HG02870 (cell line): ENCODE data around the gene RAP1GAP2.
"Not testable (repeated sequence)": the region's sequence is repeated elsewhere in the genome, so short reads cannot be mapped to it uniquely, and the experiment has no call there.

Source experiments
- ATAC-seq: cut with Tn5 transposase; IDR thresholded peaks from one replicate; pipeline ENCODE4 v1.9.1; 2021; ENCODE audit warnings: mild to moderate bottlenecking, moderate library complexity; ENCODE audit not compliant: unreplicated experiment

Gene RAP1GAP2

GRCh38 chr17:3015890-3016289, 219.7 kb downstream of the RAP1GAP2 start:
- ATAC-seq, result no peak

DNA sequence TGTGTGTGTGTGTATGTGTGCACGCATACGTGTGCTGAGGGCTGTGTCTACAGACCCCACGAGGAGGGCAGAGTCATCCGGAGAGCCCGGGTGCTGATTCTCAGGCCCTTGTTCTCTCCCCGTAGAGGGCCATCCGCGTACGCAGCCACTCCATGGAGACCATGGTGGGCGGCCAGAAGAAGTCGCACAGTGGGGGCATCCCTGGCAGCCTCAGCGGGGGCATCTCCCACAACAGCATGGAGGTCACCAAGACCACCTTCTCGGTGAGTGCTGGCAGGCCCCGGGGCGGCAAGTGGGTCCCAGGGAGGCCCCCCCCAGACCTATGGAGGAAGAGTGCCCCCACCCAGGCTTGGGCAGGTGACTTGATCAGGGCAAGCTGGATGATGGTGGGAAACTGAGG, 221.7 kb downstream of the RAP1GAP2 start:
- no peak for ATAC-seq

DNA sequence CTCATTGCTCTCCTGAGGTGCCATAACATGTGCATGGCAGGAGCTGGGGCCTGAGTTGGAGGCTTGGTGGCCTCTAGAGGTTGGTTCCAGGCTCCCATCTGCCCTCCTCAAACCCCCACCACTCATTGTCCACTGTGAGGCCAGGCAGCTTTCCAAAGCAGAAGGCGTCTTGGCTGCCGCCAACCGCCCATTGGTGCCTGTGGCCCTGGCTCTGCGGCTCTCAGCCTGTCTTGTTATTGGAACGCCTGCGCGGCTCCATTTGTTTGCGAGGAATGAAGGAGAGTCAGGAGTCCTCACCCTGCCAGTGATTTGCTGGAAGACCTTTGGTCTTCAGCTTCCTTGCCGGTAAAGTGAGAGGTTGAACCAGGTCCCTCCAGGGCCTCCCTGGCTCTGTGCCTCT, 223.5 kb downstream of the RAP1GAP2 start:
- no peak for ATAC-seq

DNA sequence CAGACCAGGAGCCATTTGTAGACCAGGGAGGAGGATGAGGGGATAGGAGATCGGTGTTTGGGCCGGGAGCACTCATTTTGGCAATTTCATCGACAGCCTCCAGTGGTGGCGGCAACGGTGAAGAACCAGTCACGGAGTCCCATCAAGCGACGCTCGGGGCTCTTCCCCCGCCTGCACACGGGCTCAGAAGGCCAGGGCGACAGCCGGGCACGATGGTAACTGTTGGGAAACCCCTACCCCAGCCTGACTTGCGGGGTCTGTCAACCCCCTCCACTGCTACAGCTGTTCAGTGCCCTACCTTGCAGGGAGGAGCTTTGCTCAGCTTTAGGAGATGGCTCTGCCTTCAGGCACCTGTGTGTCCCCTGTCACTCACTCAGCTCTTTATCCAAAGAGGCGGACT, 224.1 kb downstream of the RAP1GAP2 start:
- no peak for ATAC-seq

DNA sequence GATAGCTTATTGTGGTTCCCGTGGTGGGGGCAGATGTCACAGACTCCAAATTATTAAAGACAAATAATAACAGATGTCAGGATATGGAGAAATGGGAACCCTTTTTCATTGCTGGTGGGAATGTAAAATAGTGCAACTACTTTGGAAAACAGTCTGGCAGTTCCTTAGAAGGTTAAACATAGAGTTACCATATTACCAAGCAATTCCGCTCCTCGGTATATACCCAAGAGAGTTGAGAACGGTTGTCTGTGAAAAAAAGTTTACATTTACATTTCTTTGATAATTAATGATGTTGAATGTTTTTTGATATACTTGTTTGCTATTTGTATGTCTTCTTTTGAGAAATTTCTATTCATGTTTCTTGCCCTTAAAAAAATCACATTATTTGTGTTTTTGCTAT, 226.0 kb downstream of the RAP1GAP2 start:
- ATAC-seq, result no peak

GRCh38 chr17:3024346-3024745, 228.1 kb downstream of the RAP1GAP2 start:
- ATAC-seq, result no peak

DNA sequence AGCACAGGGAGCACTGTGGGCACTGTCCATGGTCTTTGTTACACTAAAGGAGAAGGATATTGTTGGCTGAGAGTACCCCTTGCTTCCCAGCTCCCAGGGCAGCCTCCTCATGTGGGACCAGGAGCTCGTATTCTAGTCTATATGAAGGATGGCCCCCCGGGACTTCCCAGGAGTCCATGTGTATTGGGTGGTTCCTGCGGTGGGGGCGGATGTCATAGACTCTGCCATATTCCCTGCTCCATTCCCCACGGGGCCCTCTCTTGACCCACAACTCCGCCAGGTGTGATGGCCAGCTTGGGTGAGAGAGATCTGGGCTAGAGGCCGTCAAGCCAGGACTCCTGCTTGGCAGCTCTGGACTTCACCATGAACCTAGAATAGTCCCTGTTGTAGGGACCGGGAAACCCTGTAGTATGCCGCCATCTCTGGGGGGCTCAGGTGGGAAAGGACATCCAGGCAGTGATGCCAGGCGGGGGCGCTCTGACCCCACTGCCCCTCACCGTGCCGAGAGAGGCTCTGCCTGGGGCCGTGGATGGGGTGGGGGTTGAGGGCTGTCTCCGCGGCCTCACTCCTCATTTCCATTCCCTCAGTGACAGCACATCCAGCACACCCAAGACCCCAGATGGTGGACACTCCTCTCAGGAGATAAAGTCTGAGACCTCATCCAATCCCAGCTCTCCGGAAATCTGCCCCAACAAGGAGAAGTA, 229.3 kb downstream of the RAP1GAP2 start:
- ATAC-seq, result no peak

DNA sequence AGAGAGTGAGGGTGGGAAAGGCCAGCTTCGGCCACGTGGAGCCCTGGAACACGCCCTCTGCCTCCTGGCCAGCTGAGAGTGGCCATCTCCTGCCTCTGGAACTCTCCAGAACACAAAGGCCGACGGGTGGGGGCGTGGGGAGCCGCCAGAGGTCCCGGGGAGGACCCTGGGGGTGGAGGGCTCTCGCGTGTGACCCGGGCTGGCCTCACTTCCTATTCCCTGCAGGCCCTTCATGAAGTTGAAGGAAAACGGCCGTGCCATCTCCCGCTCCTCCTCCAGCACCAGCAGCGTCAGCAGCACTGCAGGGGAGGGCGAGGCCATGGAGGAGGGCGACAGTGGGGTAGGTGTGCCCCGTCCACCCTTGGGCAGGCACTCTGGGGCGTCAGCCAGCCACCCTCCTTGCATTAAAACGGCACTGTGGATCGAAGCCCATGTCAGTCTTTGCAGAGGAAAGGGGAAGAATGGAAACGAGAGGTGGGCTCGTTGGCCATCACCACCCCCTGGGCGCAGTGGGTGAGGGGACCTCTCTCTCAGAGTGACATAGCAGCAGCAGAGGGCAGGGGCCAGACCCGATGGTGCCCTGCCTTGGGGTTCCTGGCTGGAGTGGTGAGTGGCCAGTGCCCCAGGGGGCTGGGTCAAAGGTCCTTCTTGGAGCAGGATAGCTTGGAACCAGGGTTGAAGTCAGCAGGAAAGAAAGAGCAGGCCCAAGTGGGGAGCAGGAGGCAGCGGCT, 230.1 kb downstream of the RAP1GAP2 start:
- no peak for ATAC-seq

DNA sequence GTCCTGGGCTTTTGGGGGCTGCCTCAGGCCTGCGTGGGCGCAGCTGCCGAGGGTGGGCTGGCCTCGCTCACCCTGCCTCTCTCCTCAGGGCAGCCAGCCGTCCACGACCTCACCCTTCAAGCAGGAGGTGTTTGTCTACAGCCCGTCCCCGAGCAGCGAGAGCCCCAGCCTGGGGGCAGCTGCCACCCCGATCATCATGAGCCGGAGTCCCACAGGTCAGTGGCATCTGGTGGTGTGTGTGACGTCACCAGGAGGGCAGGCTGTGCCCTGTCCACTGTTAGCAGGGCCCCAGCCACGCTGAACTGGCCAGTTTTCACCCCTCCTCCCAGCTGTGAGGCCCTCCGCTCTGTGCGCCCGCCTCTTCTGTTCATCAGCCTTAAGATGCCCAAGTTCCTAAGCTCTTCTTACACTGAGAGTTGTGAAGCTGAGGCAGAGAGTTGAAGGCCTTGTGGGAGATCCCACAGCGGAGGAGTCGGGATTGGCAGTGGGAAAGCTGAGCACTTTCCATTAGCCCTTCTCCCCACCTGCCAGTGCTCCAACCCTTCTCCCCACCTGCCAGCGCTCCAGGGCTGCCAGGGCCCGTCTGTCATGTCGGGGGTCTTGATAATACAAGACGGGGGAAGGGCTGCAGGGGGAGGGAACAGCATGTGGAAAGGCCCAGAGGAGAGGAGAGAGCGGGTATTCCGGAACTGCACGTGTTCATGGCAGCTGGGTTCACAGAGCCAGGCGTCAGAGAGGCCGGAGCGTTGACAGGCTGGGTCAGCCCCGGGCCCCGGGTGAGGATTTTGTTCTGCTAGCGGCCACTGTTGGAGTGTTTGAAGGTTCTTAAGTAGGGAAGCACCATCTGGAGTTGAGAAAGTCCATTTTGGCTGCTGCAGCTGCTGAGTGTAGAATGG, 230.9 kb downstream of the RAP1GAP2 start:
- ATAC-seq, result no peak

DNA sequence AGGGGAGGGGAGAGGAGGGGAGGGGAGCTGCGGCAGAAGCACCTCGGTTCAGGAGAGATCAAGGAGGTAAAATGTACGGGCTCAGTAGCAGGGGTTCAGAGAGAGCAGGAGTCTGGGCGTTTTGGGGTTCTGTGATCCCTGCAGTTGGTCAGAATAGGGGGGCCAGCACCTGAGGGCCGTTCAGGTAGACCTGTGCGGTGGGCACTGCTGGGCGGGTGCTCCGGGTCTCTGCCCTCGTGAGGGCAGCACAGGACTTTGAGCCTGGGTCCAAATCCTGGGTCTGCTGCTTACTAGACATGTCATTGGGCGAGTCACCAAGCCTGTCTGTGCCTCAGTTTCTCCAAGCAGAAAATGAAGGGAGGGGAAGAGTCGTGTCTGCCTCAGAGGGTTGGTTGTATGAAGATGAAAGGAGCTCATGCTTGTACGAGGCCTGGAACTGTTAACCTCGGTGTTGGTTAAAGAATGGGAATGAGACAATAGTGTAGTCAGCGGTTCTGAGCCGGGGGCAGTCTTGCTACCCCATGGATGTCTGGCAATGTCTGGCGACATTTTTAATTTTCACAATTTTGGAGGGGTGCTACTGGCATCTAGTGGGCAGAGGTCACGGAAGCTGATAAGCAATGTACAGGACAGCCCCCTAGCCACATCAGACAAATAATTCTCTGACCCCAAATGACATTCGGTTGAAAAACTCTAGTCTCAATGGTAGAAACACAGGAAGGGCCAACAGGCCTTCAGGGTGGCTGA, 231.7 kb downstream of the RAP1GAP2 start:
- ATAC-seq, result no peak

DNA sequence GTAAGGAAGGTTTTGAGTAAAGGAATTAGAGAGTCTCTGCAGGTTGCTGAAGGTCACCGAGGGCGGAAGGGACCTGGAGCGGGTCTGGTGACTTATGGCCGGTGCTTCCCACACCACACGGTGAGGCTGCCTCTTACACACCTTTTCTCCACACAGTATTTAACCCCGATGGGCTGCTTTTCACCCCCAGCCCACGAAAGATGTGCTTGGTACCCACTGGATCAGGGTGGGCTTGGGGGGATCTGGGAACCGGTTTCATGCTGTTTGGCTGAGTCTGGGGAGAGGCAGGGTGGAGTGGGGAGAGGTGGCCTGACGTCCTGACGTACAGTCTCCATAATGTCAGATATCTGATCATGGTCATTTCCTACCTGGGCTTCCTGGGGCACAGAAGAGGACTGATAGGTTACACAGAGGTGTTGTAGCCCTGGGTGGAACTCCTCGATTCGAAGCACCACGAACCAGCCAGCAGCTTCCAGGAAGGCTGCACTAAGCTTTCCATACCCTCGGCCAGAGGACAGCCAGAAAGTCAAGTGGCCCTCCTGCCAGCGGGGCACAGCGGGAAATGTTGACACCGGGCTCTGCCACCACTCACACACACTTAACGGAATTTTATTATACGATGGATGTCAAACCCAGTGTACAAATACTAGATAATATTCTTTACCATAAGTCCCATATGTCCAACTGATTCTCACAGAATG, 233.1 kb downstream of the RAP1GAP2 start:
- ATAC-seq, result no peak

GRCh38 chr17:3030096-3030495, 233.9 kb downstream of the RAP1GAP2 start:
- no peak for ATAC-seq

DNA sequence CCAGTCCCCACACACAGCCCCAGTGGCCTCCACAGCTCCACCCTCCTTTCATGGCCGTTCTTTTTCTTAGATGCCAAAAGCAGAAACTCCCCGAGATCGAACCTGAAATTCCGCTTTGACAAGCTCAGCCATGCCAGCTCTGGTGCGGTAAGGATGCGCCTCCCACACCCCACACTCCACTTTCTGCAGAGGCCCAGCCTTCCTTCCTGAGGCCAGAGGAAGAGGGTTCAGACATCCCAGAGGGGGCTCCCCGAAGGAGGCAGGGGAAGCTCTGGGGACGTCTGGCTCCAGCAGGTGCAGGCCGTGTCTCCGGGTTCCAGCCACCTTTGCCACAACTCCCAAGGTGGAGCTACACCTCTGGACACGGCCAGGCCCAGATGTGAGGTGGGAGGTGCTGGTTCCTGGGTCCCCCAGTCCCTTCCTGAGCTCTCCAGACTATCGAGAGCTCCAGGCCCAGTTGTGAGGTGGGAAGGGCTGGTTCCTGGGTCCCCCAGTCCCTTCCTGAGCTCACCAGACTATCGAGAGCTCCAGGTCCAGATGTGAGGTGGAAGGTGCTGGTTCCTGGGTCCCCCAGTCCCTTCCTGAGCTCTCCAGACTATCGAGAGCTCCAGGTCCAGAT, 234.7 kb downstream of the RAP1GAP2 start:
- ATAC-seq, result not testable (repeated sequence)

- ATAC-seq, result no peak
Observed at GRCh38 chr17:3032258-3033247, 236.3 kb downstream of the RAP1GAP2 start.

GRCh38 chr17:3033248-3033640, 237.0 kb downstream of the RAP1GAP2 start:
- ATAC-seq, result no peak

- no peak for ATAC-seq
Observed at GRCh38 chr17:3033741-3034577, 237.7 kb downstream of the RAP1GAP2 start.

- ATAC-seq, result no peak
Observed at GRCh38 chr17:3034578-3034920, 238.3 kb downstream of the RAP1GAP2 start.
